Subcutaneous preadipocyte (primary cell): ENCODE data around the gene LUC7L3. TPM values are rescaled to one million over a fixed set of nuclear protein-coding genes. Genes with fewer than 3 reads are reported as not detected.

Source experiments
- small RNA-seq: library from RNA; depleted of rRNA; stranded (forward); fragments of <200 nt; gene quantifications from one replicate; pipeline ENCODE3, GENCODE V24; 2012
- total RNA-seq: library from RNA; depleted of rRNA; stranded (reverse); fragments of >200 nt; gene quantifications from 2 replicates; pipeline ENCODE4 v1.2.3, GENCODE V29; 2012

The LUC7L3 gene
- total RNA-seq: 24.6 and 26.6 TPM in 2 replicates

GRCh38 chr17:50719144-50719923 lies at the start of gene LUC7L3:
Gene LUC7L3, plus strand, starts transcription at chr17:50719603. Its CDS starts 130 bp downstream, at chr17:50719733.

GRCh38 chr17:50707289-50708049 lies 11.9 kb upstream of the LUC7L3 start, which contains the start of gene ANKRD40:
Gene ANKRD40, minus strand, starts transcription at chr17:50707914. Its CDS starts 260 bp downstream, at chr17:50707654.

GRCh38 chr17:50767446-50767845 lies 48.0 kb downstream of the LUC7L3 start, which contains the start of gene ANKRD40CL:
Gene ANKRD40CL, minus strand, starts transcription at chr17:50767518. Its CDS starts 605 bp downstream, at chr17:50766913.

Small RNAs within 50 kb of the gene (small RNA-seq; reads per million reads assigned to genes)
- gene AC005921.1 (not detected), gene MIR8059 (not detected), gene RF00019 (not detected)

Other genes starting within 250 kb of the LUC7L3 start
- gene RSAD1, start 240.7 kb upstream of the LUC7L3 start, total RNA-seq: 25.0 and 34.2 TPM in 2 replicates
- gene MYCBPAP, start 211.2 kb upstream of the LUC7L3 start, total RNA-seq: 0.98 and 1.1 TPM in 2 replicates
- gene EPN3, start 186.9 kb upstream of the LUC7L3 start, total RNA-seq: under 0.01 TPM in 1 of 2 replicates, not detected in the other
- gene SPATA20, start 172.4 kb upstream of the LUC7L3 start, total RNA-seq: 79.0 and 79.7 TPM in 2 replicates
- 0.39 and 0.73 TPM in 2 replicates for gene CACNA1G, start 158.9 kb upstream of the LUC7L3 start, total RNA-seq
- 40.8 and 43.0 TPM in 2 replicates for gene ABCC3, start 84.7 kb upstream of the LUC7L3 start, total RNA-seq
- gene ANKRD40, start 11.7 kb upstream of the LUC7L3 start, total RNA-seq: 35.6 and 55.3 TPM in 2 replicates
- not detected in 2 replicates for gene ANKRD40CL, start 47.9 kb downstream of the LUC7L3 start, total RNA-seq
- gene WFIKKN2, start 116.0 kb downstream of the LUC7L3 start, total RNA-seq: not detected in 2 replicates
- gene TOB1, start 146.8 kb downstream of the LUC7L3 start, total RNA-seq: 8.8 and 13.3 TPM in 2 replicates